ENCODE results near the gene RNF187.
A peak's percentile ranks its signal among the peaks of the same experiment; 100 is the strongest.

RNF187 gene

GRCh38 chr1:228487336-228488124 is at the start of gene RNF187:
Gene RNF187, plus strand, starts transcription at chr1:228487382.
- Mint-ChIP-seq H3K27ac (peak within 1 kb of the TSS; percentile 100), H3K9me3 (no peaks in the 10 kb centered on the region), H3K36me3 (ENCODE audit: low read depth) (peaks cover 27% of the 10 kb centered on the region), H3K4me1 (peaks cover 25% of the 10 kb centered on the region), H3K27me3 (ENCODE audit: low read depth, poor library complexity) (peaks cover 16% of the 10 kb centered on the region), H3K4me3 (peak within 1 kb of the TSS; percentile 92)
- no peak for TF ChIP-seq CTCF (IDR thresholded peaks at IDR 0.05)
- DNase-seq, result peak; percentile 93

- Mint-ChIP-seq H3K4me3 (no peak overlapping the region), H3K27me3 (ENCODE audit: low read depth, poor library complexity) (peaks cover 15% of the 10 kb centered on the region)
Observed at GRCh38 chr1:228437424-228437962, 49.7 kb upstream of the RNF187 start.

GRCh38 chr1:228438266-228438665 is 48.9 kb upstream of the RNF187 start:
- DNase-seq, result no peak
- Mint-ChIP-seq H3K4me3 (no peak overlapping the region), H3K9me3 (peaks cover 3% of the 10 kb centered on the region), H3K4me1 (peaks cover 14% of the 10 kb centered on the region), H3K27ac (no peak overlapping the region), H3K36me3 (ENCODE audit: low read depth) (no peaks in the 10 kb centered on the region), H3K27me3 (ENCODE audit: low read depth, poor library complexity) (peaks cover 23% of the 10 kb centered on the region)
- no peak for TF ChIP-seq CTCF (IDR thresholded peaks at IDR 0.05)

More at GRCh38 chr1:228437424-228437962, 49.7 kb upstream of the RNF187 start:
- DNase-seq, result no peak
- peaks cover 21% of the 10 kb centered on the region for H3K4me1 Mint-ChIP-seq
- H3K9me3 Mint-ChIP-seq, result peaks cover 1% of the 10 kb centered on the region
- TF ChIP-seq CTCF (IDR thresholded peaks at IDR 0.05), result no peak
- H3K27ac Mint-ChIP-seq, result no peak overlapping the region
- H3K36me3 Mint-ChIP-seq (ENCODE audit: low read depth), result no peaks in the 10 kb centered on the region

GRCh38 chr1:228440761-228441500 is 46.3 kb upstream of the RNF187 start:
- peaks cover 3% of the 10 kb centered on the region for H3K9me3 Mint-ChIP-seq
- DNase-seq, result no peak
- TF ChIP-seq CTCF (IDR thresholded peaks at IDR 0.05), result no peak
- H3K27ac Mint-ChIP-seq, result peak overlapping the region; percentile 23
- peaks cover 11% of the 10 kb centered on the region for H3K4me1 Mint-ChIP-seq
- no peak overlapping the region for H3K4me3 Mint-ChIP-seq
- peaks cover 6% of the 10 kb centered on the region for H3K36me3 Mint-ChIP-seq (ENCODE audit: low read depth)
- H3K27me3 Mint-ChIP-seq (ENCODE audit: low read depth, poor library complexity), result peaks cover 47% of the 10 kb centered on the region

- DNase-seq, result no peak
- no peak overlapping the region for H3K27ac Mint-ChIP-seq
- H3K27me3 Mint-ChIP-seq (ENCODE audit: low read depth, poor library complexity), result peaks cover 54% of the 10 kb centered on the region
- H3K4me1 Mint-ChIP-seq, result peaks cover 24% of the 10 kb centered on the region
- peaks cover 3% of the 10 kb centered on the region for H3K9me3 Mint-ChIP-seq
- H3K36me3 Mint-ChIP-seq (ENCODE audit: low read depth), result peaks cover 6% of the 10 kb centered on the region
- H3K4me3 Mint-ChIP-seq, result no peak overlapping the region
- no peak for TF ChIP-seq CTCF (IDR thresholded peaks at IDR 0.05)
Observed at GRCh38 chr1:228443395-228443794, 43.8 kb upstream of the RNF187 start.

Data from nephron progenitor cell (in vitro differentiated cells).